Measurements from ENCODE around the gene GATAD2A. TPM values are rescaled to one million over a fixed set of nuclear protein-coding genes. Genes with fewer than 3 reads are reported as not detected.
A peak's percentile ranks its signal among the peaks of the same experiment; 100 is the strongest.

The GATAD2A gene
- total RNA-seq, 1 experiment from 2014 or later: 101 TPM

- no peak for DNase-seq
- Histone ChIP-seq H3K4me1 (peaks cover 26% of the 10 kb centered on the region), H3K27ac (no peak overlapping the region), H3K9me3 (replicated peaks) (no peaks in the 10 kb centered on the region), H3K4me3 (no peak overlapping the region), H3K27me3 (no peaks in the 10 kb centered on the region), H3K36me3 (peaks cover 4% of the 10 kb centered on the region; the same call in 1 of the 2 replicates)
These were observed 52.8 kb downstream of the GATAD2A start for GRCh38 chr19:19458110-19458816.

DNA sequence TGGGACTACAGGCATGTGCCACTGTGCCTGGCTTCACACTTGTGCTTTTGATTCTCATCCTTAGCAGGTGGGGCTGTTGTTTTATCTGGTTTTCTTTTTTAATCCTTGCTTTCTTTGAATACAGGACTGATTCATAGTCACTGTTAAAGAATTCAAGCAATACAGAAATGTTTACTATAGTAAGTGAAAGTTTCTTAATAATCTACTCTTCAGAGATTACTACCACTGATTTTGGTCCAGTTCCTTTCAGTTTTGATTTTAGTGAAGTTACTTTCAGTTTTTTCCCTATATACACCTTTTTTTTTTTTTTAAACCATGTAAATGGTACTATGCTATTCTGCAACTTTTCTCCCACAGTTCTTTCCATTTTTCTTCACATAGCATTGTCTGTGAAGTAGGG is 53.6 kb downstream of the GATAD2A start:
- DNase-seq: no peak
- Histone ChIP-seq H3K9me3 (replicated peaks) (no peaks in the 10 kb centered on the region), H3K4me3 (no peak overlapping the region), H3K36me3 (peaks cover 4% of the 10 kb centered on the region; the same call in 1 of the 2 replicates), H3K4me1 (peaks cover 34% of the 10 kb centered on the region), H3K27me3 (no peaks in the 10 kb centered on the region), H3K27ac (no peak overlapping the region)

- DNase-seq: no peak
- H3K4me3 ChIP-seq: no peak overlapping the region
- H3K36me3 ChIP-seq: peaks cover 4% of the 10 kb centered on the region; the same call in 1 of the 2 replicates
These were observed 54.3 kb downstream of the GATAD2A start for GRCh38 chr19:19459707-19460251.

DNA sequence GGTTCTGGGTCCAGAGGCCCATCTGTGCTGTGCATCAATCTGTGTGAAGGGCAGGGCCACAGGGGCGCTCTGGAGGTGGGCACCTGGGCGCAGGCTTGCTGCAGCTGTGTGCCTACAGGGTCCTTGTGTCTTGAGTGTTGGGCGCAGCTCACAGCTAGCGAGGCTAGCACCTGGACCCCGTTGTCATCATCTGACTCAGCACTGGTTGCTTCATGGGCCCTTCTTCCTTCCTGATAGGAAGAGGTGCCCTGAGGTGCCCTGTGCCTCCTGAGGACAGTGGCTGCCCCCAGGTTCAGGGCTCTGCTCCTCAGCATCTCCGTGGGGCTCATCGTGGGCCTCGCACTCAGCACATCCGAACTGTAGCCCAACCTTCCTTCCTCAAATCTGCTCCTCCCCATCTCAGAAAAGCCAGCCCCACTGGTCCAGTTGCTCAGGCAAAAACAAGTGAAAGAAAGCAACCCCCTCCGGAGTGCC is 54.8 kb downstream of the GATAD2A start:
- no peak for DNase-seq
- Histone ChIP-seq H3K4me3 (no peak overlapping the region), H3K27ac (no peak overlapping the region), H3K36me3 (peaks cover 8% of the 10 kb centered on the region), H3K27me3 (no peaks in the 10 kb centered on the region), H3K4me1 (peaks cover 39% of the 10 kb centered on the region), H3K9me3 (replicated peaks) (no peaks in the 10 kb centered on the region)

More at GRCh38 chr19:19459707-19460251, 54.3 kb downstream of the GATAD2A start:
- H3K27ac ChIP-seq: no peak overlapping the region
- no peaks in the 10 kb centered on the region for H3K9me3 ChIP-seq (replicated peaks)
- H3K4me1 ChIP-seq: peaks cover 41% of the 10 kb centered on the region
- H3K27me3 ChIP-seq: no peaks in the 10 kb centered on the region

- peaks cover 13% of the 10 kb centered on the region for H3K36me3 ChIP-seq
- no peaks in the 10 kb centered on the region for H3K27me3 ChIP-seq
- peaks cover 33% of the 10 kb centered on the region for H3K4me1 ChIP-seq
- H3K27ac ChIP-seq: no peak overlapping the region
- H3K9me3 ChIP-seq (replicated peaks): no peaks in the 10 kb centered on the region
- no peak overlapping the region for H3K4me3 ChIP-seq
- no peak for DNase-seq
These were observed 55.3 kb downstream of the GATAD2A start for GRCh38 chr19:19460761-19461265.

DNA sequence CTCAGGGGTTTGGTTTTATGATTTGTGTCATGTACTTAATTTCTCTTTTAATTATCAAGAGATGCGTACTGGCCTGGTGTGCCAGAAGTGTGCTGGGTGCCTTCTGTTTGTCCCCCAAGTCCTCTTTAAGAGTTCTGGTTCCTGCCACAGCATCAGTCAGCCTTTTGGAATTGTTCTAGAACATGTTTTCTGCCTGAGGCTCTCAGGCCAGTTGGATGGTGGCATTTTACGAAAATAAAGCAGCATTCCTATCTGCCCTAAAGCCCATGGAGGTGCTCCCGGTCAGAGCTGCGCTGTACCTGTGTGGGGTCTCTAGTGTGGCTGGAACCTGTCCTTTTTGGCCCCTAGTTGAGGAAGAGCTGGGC is 55.8 kb downstream of the GATAD2A start:
- no peak for DNase-seq
- Histone ChIP-seq H3K4me3 (no peak overlapping the region), H3K36me3 (peaks cover 18% of the 10 kb centered on the region), H3K27me3 (no peaks in the 10 kb centered on the region), H3K9me3 (replicated peaks) (no peaks in the 10 kb centered on the region), H3K4me1 (peaks cover 33% of the 10 kb centered on the region), H3K27ac (no peak overlapping the region; the same call in 1 of the 2 replicates)

GRCh38 chr19:19461671-19462622 is 56.5 kb downstream of the GATAD2A start:
- H3K36me3 ChIP-seq: peaks cover 24% of the 10 kb centered on the region
- no peaks in the 10 kb centered on the region for H3K9me3 ChIP-seq (replicated peaks)
- peak overlapping the region; percentile 56 for H3K27ac ChIP-seq
- H3K4me3 ChIP-seq: peak overlapping the region; percentile 18
- DNase-seq: peak; percentile 98
- peaks cover 33% of the 10 kb centered on the region for H3K4me1 ChIP-seq
- no peaks in the 10 kb centered on the region for H3K27me3 ChIP-seq

GRCh38 chr19:19463348-19464117 is 58.1 kb downstream of the GATAD2A start:
- peak; percentile 47 to 62 for DNase-seq
- Histone ChIP-seq H3K36me3 (peaks cover 37% of the 10 kb centered on the region), H3K27ac (peak overlapping the region; percentile 56), H3K4me1 (peaks cover 33% of the 10 kb centered on the region), H3K4me3 (no peak overlapping the region), H3K9me3 (replicated peaks) (peaks cover 14% of the 10 kb centered on the region), H3K27me3 (no peaks in the 10 kb centered on the region)

GRCh38 chr19:19464339-19465098 is 59.0 kb downstream of the GATAD2A start:
- H3K27ac ChIP-seq: peak overlapping the region; percentile 56
- no peaks in the 10 kb centered on the region for H3K27me3 ChIP-seq
- peak in 1 of 2 experiments; percentile 34 for DNase-seq
- no peak overlapping the region for H3K4me3 ChIP-seq
- peaks cover 19% of the 10 kb centered on the region for H3K9me3 ChIP-seq (replicated peaks)
- peaks cover 33% of the 10 kb centered on the region for H3K4me1 ChIP-seq
- peaks cover 47% of the 10 kb centered on the region for H3K36me3 ChIP-seq

GRCh38 chr19:19465436-19466070 is 60.1 kb downstream of the GATAD2A start:
- no peak overlapping the region for H3K27ac ChIP-seq
- H3K36me3 ChIP-seq: peaks cover 47% of the 10 kb centered on the region
- H3K27me3 ChIP-seq: no peaks in the 10 kb centered on the region
- H3K4me1 ChIP-seq: peaks cover 33% of the 10 kb centered on the region
- no peak overlapping the region for H3K4me3 ChIP-seq
- DNase-seq: no peak
- H3K9me3 ChIP-seq (replicated peaks): peaks cover 19% of the 10 kb centered on the region

DNA sequence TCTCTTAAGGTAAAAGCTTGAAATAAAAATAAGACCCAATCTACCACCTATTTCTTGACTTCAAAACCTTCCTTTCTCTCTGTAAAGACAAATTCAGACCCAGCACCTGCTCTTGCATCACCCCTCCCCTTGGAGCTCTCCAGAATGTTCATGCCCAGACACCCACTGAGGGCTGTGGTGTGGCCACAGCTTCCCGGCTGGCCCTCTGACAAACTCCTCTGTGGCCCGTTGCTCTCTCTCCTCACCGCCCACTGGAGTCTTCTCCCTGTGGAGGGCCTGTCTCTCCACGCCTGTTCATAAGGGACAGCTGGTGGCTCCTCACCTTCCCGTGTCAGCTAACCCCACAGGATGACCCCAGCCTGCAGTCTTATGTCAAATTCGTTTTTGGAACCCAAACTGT is 60.7 kb downstream of the GATAD2A start:
- DNase-seq: no peak
- Histone ChIP-seq H3K27me3 (no peaks in the 10 kb centered on the region), H3K4me1 (peaks cover 30% of the 10 kb centered on the region), H3K36me3 (peaks cover 47% of the 10 kb centered on the region), H3K27ac (no peak overlapping the region), H3K9me3 (replicated peaks) (peaks cover 19% of the 10 kb centered on the region), H3K4me3 (no peak overlapping the region)

DNA sequence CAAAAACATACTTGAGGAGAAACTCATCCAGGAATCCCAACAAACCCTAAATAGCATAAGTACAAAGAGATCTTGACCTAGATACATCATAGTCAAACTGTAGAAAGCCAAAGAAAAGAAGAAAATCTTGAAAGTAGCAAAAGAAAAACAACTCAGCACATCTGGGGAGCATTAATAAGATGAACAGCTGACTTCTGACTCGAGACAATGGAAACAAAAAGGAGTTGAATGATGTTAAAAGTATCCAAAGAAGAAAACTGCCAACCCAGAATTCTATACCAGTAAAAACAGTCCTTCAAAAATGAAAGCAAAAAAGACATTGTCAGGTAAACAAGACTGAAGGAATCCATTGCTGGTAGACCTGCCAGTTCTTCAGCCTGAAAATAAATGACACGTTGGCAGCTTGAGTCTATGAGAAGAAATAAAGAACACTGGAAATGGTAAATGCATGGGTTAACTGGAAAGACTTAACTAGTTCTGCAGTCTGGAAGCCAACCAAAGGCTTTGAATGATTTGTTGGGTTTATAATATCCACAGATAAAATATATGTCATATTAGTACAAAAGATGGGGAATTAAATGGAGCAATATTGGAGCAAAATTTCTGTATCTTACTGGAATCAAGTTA is 63.1 kb downstream of the GATAD2A start:
- DNase-seq: peak in 1 of 2 experiments; percentile 39
- peaks cover 18% of the 10 kb centered on the region for H3K4me1 ChIP-seq
- H3K36me3 ChIP-seq: peaks cover 47% of the 10 kb centered on the region

DNA sequence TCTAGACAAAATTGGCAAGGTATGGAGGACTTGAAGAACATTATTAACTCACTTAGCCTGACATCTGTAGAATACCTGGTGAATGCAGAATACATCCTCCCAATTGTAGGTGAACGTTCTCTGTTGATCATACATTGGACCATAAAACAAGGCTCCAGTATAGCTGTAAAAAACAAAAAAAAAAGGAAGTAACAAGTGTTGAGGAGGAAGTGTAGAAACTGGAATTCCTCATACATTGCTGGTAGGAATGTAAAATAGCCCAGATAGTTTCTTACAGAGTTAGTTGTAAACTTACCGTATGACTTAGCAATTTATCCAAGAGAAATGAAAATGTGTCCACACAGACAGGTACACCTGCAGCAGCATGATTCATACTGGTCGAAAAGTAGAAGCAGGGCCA is 65.1 kb downstream of the GATAD2A start:
- no peak overlapping the region for H3K27ac ChIP-seq
- peaks cover 39% of the 10 kb centered on the region for H3K36me3 ChIP-seq
- peaks cover 19% of the 10 kb centered on the region for H3K9me3 ChIP-seq (replicated peaks)
- H3K27me3 ChIP-seq: no peaks in the 10 kb centered on the region
- no peak for DNase-seq
- no peak overlapping the region for H3K4me3 ChIP-seq
- peaks cover 19% of the 10 kb centered on the region for H3K4me1 ChIP-seq

More for the DNA sequence above, 63.1 kb downstream of the GATAD2A start:
- no peak overlapping the region for H3K4me3 ChIP-seq
- H3K9me3 ChIP-seq (replicated peaks): peaks cover 19% of the 10 kb centered on the region
- no peak overlapping the region for H3K27ac ChIP-seq
- no peaks in the 10 kb centered on the region for H3K27me3 ChIP-seq
